Measurements from ENCODE around the gene POMP.

DNA sequence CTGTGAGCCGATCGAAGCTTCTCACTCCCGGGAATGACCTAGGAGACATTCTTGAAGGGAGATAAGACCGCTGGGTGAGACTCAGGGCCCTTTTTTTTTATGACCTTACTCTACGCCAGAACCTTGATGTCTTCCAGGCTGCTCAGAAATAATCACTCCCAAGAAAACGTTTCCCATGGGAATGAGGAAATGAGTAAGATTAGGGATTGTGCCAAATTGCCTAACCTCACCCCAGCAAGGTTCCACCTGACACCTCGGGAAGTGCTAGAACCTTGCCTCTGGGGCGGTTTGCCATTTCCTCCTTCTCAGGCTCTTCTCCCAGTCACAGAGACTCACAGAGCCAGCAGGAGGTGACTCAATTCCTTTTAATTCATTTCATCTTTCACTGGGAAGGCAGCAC lies 57.6 kb downstream of the POMP start:
- TF ChIP-seq, protein P1, sequence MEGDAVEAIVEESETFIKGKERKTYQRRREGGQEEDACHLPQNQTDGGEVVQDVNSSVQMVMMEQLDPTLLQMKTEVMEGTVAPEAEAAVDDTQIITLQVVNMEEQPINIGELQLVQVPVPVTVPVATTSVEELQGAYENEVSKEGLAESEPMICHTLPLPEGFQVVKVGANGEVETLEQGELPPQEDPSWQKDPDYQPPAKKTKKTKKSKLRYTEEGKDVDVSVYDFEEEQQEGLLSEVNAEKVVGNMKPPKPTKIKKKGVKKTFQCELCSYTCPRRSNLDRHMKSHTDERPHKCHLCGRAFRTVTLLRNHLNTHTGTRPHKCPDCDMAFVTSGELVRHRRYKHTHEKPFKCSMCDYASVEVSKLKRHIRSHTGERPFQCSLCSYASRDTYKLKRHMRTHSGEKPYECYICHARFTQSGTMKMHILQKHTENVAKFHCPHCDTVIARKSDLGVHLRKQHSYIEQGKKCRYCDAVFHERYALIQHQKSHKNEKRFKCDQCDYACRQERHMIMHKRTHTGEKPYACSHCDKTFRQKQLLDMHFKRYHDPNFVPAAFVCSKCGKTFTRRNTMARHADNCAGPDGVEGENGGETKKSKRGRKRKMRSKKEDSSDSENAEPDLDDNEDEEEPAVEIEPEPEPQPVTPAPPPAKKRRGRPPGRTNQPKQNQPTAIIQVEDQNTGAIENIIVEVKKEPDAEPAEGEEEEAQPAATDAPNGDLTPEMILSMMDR (IDR thresholded peaks at IDR 0.05; ENCODE audit: low read depth, low read length, missing input control): no peak
- TF ChIP-seq, protein P2, sequence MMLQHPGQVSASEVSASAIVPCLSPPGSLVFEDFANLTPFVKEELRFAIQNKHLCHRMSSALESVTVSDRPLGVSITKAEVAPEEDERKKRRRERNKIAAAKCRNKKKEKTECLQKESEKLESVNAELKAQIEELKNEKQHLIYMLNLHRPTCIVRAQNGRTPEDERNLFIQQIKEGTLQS (IDR thresholded peaks at IDR 0.05): no peak
